NCI-H345 treated with DMSO at 0.1 percent for 48 hours (cell line): ENCODE data around the gene LCE3E.

Experiments used
- DNase-seq: peaks from one replicate; lab custom pipeline; 2025; ENCODE audit not compliant: unreplicated experiment; lab: John Stamatoyannopoulos, UW

Gene LCE3E

GRCh38 chr1:152517237-152517811 lies 49.3 kb downstream of the LCE3E start:
- no peak for DNase-seq

GRCh38 chr1:152516082-152516481 lies 50.5 kb downstream of the LCE3E start:
- no peak for DNase-seq
